Right lung (tissue), 10 donors: ENCODE data around the gene DCUN1D1. TPM values are rescaled to one million over a fixed set of nuclear protein-coding genes. Genes with fewer than 3 reads are reported as not detected.
"Not testable (repeated sequence)": the region's sequence is repeated elsewhere in the genome, so short reads cannot be mapped to it uniquely, and the experiment has no call there.

Experiments used
- DNase-seq, 2 donors: peaks; one replicate each; pipeline ENCODE4 v3.0.0-alpha.2; 2013
- long read RNA-seq, 8 donors: transcript quantifications; one replicate each; lab custom pipeline, GENCODE V29; 2026
- polyA plus RNA-seq, 5 donors: library from polyadenylated mRNA; unstranded; fragments of 120-200 nt; gene quantifications; one replicate each; pipeline versions ENCODE4 v1.2.1 to v1.2.3, GENCODE V29; 2013; ENCODE audit warnings: inconsistent platforms in 1 of 5, low replicate concordance in 1 of 5; ENCODE audit not compliant: insufficient read length in 5 of 5, insufficient read depth in 1 of 5

Gene DCUN1D1
- 10 to 100 TPM; 30.5 to 61.0 (median 37.4) TPM for polyA plus RNA-seq
- long read RNA-seq, donor 1, full-length matches to known transcripts, result 11 of 16 reads
- long read RNA-seq, donor 1, partial matches to known transcripts, result 5 of 16 reads
- long read RNA-seq, donor 1, other reads (novel, unspliced or antisense), result 0 of 16 reads
- long read RNA-seq, donor 2, full-length matches to known transcripts, result 4 of 4 reads
- long read RNA-seq, donor 2, partial matches to known transcripts, result 0 of 4 reads
- long read RNA-seq, donor 2, other reads (novel, unspliced or antisense), result 0 of 4 reads
- long read RNA-seq, donor 3, full-length matches to known transcripts, result 6 of 6 reads
- long read RNA-seq, donor 3, partial matches to known transcripts, result 0 of 6 reads
- long read RNA-seq, donor 3, other reads (novel, unspliced or antisense), result 0 of 6 reads
- long read RNA-seq, donor 4, full-length matches to known transcripts, result 2 of 21 reads
- long read RNA-seq, donor 4, partial matches to known transcripts, result 19 of 21 reads
- long read RNA-seq, donor 4, other reads (novel, unspliced or antisense), result 0 of 21 reads
- long read RNA-seq, donor 5, full-length matches to known transcripts, result 8 of 18 reads
- long read RNA-seq, donor 5, partial matches to known transcripts, result 10 of 18 reads
- long read RNA-seq, donor 5, other reads (novel, unspliced or antisense), result 0 of 18 reads
- long read RNA-seq, donor 6, full-length matches to known transcripts, result 16 of 16 reads
- long read RNA-seq, donor 6, partial matches to known transcripts, result 0 of 16 reads
- long read RNA-seq, donor 6, other reads (novel, unspliced or antisense), result 0 of 16 reads
- long read RNA-seq, donor 7, full-length matches to known transcripts, result 5 of 5 reads
- long read RNA-seq, donor 7, partial matches to known transcripts, result 0 of 5 reads
- long read RNA-seq, donor 7, other reads (novel, unspliced or antisense), result 0 of 5 reads
- long read RNA-seq, donor 8, full-length matches to known transcripts, result 1 of 1 reads
- long read RNA-seq, donor 8, partial matches to known transcripts, result 0 of 1 reads
- long read RNA-seq, donor 8, other reads (novel, unspliced or antisense), result 0 of 1 reads

GRCh38 chr3:182980204-182981037 is at the start of gene DCUN1D1:
Gene DCUN1D1, minus strand, starts transcription at chr3:182980538. Its CDS starts 49 bp downstream, at chr3:182980489.
- DNase-seq, result peak; percentile 82 to 86

DNA sequence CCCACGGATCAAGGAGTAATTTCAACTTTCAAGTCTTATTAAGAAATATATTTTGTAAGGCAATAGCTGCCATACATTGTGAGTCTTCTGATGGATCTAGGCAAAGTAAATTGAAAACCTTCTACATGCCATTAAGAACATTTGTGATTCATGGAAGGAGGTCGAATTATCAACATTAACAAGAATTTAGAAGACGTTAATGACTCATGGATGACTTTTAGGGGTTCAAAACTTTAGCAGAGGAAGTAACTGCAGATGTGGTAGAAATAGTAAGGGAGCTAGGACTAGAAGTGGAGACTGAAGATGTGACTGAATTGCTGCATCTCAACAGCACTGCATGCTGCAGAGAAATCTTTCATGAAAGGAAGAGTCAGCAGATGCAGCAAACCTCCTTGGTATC is 48.1 kb upstream of the DCUN1D1 start:
- DNase-seq, result no peak

DNA sequence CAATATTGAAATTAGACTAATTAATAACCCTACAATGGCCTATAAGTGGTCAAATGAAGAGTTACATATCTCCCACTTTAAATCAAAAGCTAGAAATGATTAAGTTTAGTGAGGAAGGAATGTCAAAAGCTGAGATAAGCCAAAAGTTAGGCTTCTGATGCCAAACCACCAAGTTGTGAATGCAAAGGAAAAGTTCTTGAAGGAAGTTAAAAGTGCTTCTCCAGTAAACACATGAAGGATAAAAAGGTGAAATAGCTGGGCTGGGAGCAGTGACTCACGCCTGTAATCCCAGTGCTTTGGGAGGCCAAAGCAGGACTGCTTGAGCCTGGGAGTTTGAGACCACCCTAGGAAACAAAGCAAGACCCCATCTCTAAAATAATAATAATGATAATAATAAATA is 46.9 kb upstream of the DCUN1D1 start:
- DNase-seq, result no peak

DNA sequence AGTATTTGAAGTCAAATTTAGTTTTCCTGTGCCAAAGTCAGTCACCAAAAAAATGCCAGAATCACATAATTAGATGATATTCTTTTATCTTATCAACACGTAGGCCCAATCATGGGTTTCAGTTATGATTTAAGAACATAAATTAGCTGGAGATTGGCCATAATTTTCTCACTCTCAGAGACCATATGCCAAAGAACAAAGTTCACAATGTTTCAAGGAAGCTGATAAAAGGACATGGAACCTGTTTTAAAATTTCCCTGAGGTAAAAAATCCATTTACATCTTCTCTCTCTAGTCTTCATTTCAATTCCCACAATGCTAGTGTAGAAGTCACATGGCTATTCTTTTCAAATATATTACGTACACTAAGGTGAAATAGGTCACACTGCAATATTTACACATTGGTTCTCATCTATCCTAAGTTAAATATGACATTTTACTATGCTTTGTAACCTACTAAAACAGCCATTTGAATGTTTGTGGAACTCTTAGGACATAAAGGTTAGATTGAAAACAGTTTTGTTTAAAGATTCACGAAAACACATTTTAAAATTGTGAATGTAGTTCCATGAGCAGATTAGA is 42.7 kb upstream of the DCUN1D1 start:
- no peak for DNase-seq

- no peak for DNase-seq
These were observed 38.3 kb upstream of the DCUN1D1 start for GRCh38 chr3:183018421-183019192.

DNA sequence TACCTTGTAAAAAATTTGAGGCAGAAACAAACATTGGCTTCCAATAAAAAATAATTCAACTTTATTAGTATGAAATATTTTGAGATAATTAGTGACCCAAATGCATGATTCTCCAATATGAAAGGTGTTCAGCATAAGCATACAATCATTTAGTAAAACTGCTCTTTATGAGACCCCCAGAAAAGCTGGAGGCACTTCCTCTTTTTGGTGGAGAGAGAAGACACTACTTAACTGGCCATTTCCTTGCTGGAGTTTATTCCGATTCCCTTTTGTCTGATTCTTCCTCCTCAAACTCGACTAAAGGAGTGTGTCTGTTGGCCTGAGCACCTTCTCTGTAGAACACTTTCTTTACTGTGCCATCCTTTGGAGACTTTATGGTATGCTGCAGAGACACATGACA is 34.8 kb upstream of the DCUN1D1 start:
- no peak for DNase-seq

DNA sequence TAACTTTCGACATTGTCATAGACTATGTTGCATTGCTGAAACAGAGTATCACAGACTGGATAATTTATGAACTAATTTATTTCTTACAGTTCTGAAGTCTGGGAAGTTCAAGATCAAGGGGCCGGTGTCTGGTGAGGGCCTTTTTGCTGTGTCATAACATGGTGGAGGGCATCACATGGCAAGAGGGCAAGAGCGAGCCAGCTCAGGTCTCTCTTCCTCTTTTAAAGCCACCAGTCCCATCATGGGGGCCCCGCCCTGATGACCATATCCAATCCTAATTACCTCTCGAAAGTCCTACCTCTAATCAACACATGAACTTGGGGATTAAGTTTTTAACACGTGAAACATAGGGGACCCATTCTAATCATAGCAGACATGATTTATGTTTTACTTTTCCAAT is 33.5 kb upstream of the DCUN1D1 start:
- no peak for DNase-seq

DNA sequence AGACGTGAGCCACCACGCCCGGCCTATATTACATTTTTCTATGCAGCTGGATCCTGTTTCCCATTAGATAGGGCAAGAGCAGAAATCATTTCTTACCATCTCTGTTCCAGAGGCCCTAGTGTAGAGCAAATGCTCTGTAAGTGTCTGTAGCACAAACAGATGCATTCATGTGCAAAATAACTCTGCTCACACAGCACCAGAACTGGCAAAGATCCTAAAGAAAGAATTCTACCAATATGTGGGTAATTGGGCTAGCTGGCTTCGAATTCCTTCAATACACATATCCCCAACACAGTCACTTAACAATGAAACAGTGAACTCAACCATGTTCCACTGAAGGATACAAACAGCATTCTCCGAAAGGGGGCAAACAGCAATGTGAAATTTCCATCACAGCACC is 32.7 kb upstream of the DCUN1D1 start:
- no peak for DNase-seq

DNA sequence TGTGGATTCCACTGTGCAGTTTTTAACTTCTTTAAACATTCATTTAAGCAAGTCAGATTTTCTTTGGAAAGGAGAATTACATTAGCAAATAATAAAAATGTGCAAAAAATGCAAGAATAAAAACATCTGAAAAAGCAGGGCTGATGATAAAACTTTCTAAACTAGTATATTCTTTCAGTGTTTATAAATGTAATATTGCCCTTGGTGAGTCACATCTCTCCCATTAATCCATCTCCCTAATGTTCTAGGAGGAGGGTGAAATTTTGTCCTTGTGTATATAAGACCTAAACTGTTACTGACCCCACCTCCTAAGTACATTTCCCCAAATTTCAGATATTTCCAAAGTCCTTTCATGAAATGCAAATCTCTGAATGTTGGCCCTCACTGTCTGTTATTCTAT is 28.5 kb upstream of the DCUN1D1 start:
- no peak for DNase-seq

- DNase-seq, result no peak
These were observed 28.0 kb upstream of the DCUN1D1 start for GRCh38 chr3:183008303-183008702.

GRCh38 chr3:183006396-183007002 is 26.2 kb upstream of the DCUN1D1 start:
- DNase-seq, result no peak

DNA sequence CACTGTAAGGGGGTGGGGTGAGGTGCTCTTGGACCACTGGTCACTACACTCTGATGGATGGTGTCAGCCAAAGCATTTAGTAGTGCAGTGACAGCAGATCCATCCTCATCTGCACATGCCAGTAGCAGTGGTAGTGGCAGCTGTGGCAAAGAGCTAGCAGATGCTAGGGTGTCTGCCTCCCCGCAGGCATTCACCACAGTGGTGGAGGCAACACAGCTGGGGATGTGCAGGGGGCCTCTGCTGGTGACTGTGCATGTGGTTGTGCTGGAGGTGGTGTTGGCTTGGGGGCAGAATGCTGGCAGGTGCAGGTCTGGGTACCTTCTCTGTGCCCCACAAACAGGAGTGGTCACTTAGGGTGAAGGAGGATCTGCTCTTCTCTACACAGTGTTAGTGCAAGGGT is 19.4 kb upstream of the DCUN1D1 start:
- DNase-seq, result no peak

DNA sequence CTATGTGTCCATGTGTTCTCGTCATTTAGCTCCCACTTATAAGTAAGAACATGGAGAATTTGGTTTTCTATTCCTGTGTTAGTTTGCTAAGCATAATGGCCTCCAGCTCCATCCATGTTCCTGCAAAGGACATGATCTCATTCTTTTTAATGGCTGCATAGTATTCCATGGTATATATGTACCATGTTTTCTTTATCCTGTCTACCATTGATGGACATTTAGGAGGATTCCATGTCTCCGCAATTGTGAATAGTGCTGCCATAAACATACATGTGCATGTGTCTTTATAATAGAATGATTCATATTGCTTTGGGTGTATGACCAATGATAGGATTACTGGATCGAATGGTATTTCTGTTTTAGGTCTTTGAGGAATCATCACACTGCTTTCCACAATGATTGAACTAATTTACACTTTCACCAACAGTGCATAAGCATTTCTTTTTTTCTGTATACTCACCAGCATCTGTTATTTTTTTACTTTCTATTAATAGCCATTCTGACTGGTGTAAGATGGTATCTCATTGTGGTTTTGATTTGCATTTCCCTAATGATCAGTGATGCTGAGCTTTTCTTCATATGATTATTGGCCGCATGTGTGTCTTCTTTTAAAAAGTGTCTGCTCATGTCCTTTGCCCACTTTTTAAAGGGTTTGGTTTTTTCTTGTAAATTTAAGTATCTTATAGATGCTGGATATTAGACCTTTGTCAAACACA is 13.3 kb upstream of the DCUN1D1 start:
- DNase-seq, result not testable (repeated sequence)

GRCh38 chr3:182989566-182989965 is 9.2 kb upstream of the DCUN1D1 start:
- DNase-seq, result peak in 1 of 2 donors; percentile 16

GRCh38 chr3:182986021-182986420 is 5.7 kb upstream of the DCUN1D1 start:
- no peak for DNase-seq

- DNase-seq, result peak; percentile 51 to 61
These were observed 3.5 kb upstream of the DCUN1D1 start for GRCh38 chr3:182983876-182984275.

GRCh38 chr3:182981038-182981380 is 671 bp upstream of the DCUN1D1 start:
- no peak for DNase-seq

GRCh38 chr3:182979674-182980191 is 605 bp downstream of the DCUN1D1 start:
- peak in 1 of 2 donors; percentile 25 for DNase-seq
